H9 (cell line): ENCODE data around the gene B3GALNT2. TPM values are rescaled to one million over a fixed set of nuclear protein-coding genes. Genes with fewer than 3 reads are reported as not detected.

ENCODE experiments used
- DNase-seq: peaks from one replicate; pipeline ENCODE4 v3.0.0-alpha.2; 2017
- H2AFZ ChIP-seq: one replicate; pipeline ENCODE4 v1.6.1; 2013; ENCODE audit warnings: mild to moderate bottlenecking, low read length, control low read depth, moderate library complexity
- H2AK5ac ChIP-seq: 2 replicates; pipeline ENCODE4 v1.6.1; 2013; ENCODE audit warnings: low read length, control low read depth, mixed read lengths; ENCODE audit not compliant: insufficient read length
- H2BK120ac ChIP-seq: one replicate; pipeline ENCODE4 v1.6.1; 2013; ENCODE audit warnings: low read depth, mild to moderate bottlenecking, low read length, control low read depth, inconsistent platforms; ENCODE audit not compliant: poor library complexity, severe bottlenecking
- H2BK12ac ChIP-seq: 2 replicates; pipeline ENCODE4 v1.6.1; 2013; ENCODE audit warnings: low read length, control low read depth, mixed read lengths, low read depth; ENCODE audit not compliant: insufficient read length
- H2BK15ac ChIP-seq: 2 replicates; pipeline ENCODE4 v1.6.1; 2013; ENCODE audit warnings: low read depth, low read length, control low read depth
- H2BK20ac ChIP-seq: one replicate; pipeline ENCODE4 v1.6.1; 2013; ENCODE audit warnings: low read depth, mild to moderate bottlenecking, low read length, control low read depth, inconsistent platforms; ENCODE audit not compliant: poor library complexity, severe bottlenecking
- H2BK5ac ChIP-seq: 2 replicates; pipeline ENCODE4 v1.6.1; 2013; ENCODE audit warnings: low read length, control low read depth, mixed read lengths; ENCODE audit not compliant: insufficient read length
- H3K14ac ChIP-seq: 2 replicates; pipeline ENCODE4 v1.6.1; 2013; ENCODE audit warnings: low read length, control low read depth; ENCODE audit not compliant: insufficient read depth
- H3K18ac ChIP-seq: 2 replicates; pipeline ENCODE4 v1.6.1; 2013; ENCODE audit warnings: low read depth, mild to moderate bottlenecking, mixed read lengths, low read length, control low read depth; ENCODE audit not compliant: insufficient read length
- H3K23ac ChIP-seq: 2 replicates; pipeline ENCODE4 v1.6.1; 2013; ENCODE audit warnings: low read length, control low read depth, mixed read lengths, low read depth; ENCODE audit not compliant: insufficient read length
- H3K23me2 ChIP-seq: 2 replicates; pipeline ENCODE4 v1.6.1; 2013; ENCODE audit warnings: low read depth, mild to moderate bottlenecking, mixed read lengths, low read length, control low read depth; ENCODE audit not compliant: insufficient read length, poor library complexity, severe bottlenecking
- H3K27ac ChIP-seq: 2 replicates; pipeline ENCODE4 v1.5.1; 2013; ENCODE audit warnings: low read length, control low read depth, mixed read lengths, low read depth; ENCODE audit not compliant: insufficient read length
- H3K27me3 ChIP-seq: 2 replicates; pipeline ENCODE4 v1.6.1; 2013; ENCODE audit warnings: low read length, control low read depth, inconsistent platforms; ENCODE audit not compliant: insufficient read depth
- H3K4ac ChIP-seq: 2 replicates; pipeline ENCODE4 v1.6.1; 2013; ENCODE audit warnings: low read depth, mild to moderate bottlenecking, control low read depth, inconsistent platforms, low read length, moderate library complexity
- H3K4me1 ChIP-seq: 2 replicates; pipeline ENCODE4 v1.6.1; 2013; ENCODE audit warnings: low read length, control low read depth, inconsistent platforms; ENCODE audit not compliant: insufficient read depth
- H3K4me2 ChIP-seq: 2 replicates; pipeline ENCODE4 v1.6.1; 2013; ENCODE audit warnings: low read length, control low read depth, mixed read lengths; ENCODE audit not compliant: insufficient read length, insufficient read depth
- H3K56ac ChIP-seq: 2 replicates; pipeline ENCODE4 v1.6.1; 2013; ENCODE audit warnings: low read depth, mild to moderate bottlenecking, mixed read lengths, low read length, control low read depth; ENCODE audit not compliant: insufficient read length
- H3K79me1 ChIP-seq: 2 replicates; pipeline ENCODE4 v1.6.1; 2013; ENCODE audit warnings: low read depth, mild to moderate bottlenecking, moderate library complexity, low read length, control low read depth, inconsistent platforms; ENCODE audit not compliant: insufficient read depth, poor library complexity, severe bottlenecking
- H3K79me2 ChIP-seq: 2 replicates; pipeline ENCODE4 v1.6.1; 2013; ENCODE audit warnings: low read length, control low read depth, inconsistent platforms; ENCODE audit not compliant: insufficient read depth
- H3K9ac ChIP-seq: 2 replicates; pipeline ENCODE4 v1.6.1; 2013; ENCODE audit warnings: low read length, control low read depth, mixed read lengths; ENCODE audit not compliant: insufficient read length; ENCODE audit errors: extremely low read depth
- H3K9me3 ChIP-seq: one replicate; pipeline ENCODE4 v1.6.1; 2013; ENCODE audit warnings: low read depth, low read length, inconsistent platforms; ENCODE audit not compliant: control insufficient read depth
- H3T11ph ChIP-seq: one replicate; pipeline ENCODE4 v1.6.1; 2013; ENCODE audit warnings: mild to moderate bottlenecking, low read length, control low read depth, inconsistent platforms
- H4K20me1 ChIP-seq: one replicate; pipeline ENCODE4 v1.6.1; 2013; ENCODE audit not compliant: control insufficient read depth, insufficient read length, insufficient read depth
- H4K5ac ChIP-seq: 2 replicates; pipeline ENCODE4 v1.6.1; 2013; ENCODE audit warnings: low read depth, mild to moderate bottlenecking, mixed read lengths, low read length, control low read depth; ENCODE audit not compliant: insufficient read length
- H4K8ac ChIP-seq: replicated peaks from 2 replicates; pipeline ENCODE4 v1.6.1; 2013; ENCODE audit warnings: low read length, control low read depth, mixed read lengths, low read depth; ENCODE audit not compliant: insufficient read length
- H4K91ac ChIP-seq: 2 replicates; pipeline ENCODE4 v1.6.1; 2013; ENCODE audit warnings: low read depth, mild to moderate bottlenecking, moderate library complexity, mixed read lengths, low read length, control low read depth; ENCODE audit not compliant: insufficient read length
- H3K27ac Mint-ChIP-seq, 3 experiments: 2 replicates in 2 of 3; 3 replicates in 1 of 3; pipeline ENCODE4 v1.8.0; 2020 to 2021; ENCODE audit warnings: mixed read lengths in 3 of 3, mild to moderate bottlenecking in 1 of 3, moderate library complexity in 1 of 3
- H3K27me3 Mint-ChIP-seq: 2 replicates; pipeline ENCODE4 v1.8.0; 2021; ENCODE audit warnings: low read depth, mild to moderate bottlenecking, moderate library complexity, mixed read lengths
- H3K36me3 Mint-ChIP-seq, 3 experiments: 2 replicates in 2 of 3; 3 replicates in 1 of 3; pipeline ENCODE4 v1.8.0; 2020 to 2021; ENCODE audit warnings: low read depth in 3 of 3, mixed read lengths in 3 of 3; ENCODE audit not compliant: insufficient read depth in 1 of 3
- H3K4me1 Mint-ChIP-seq, 2 experiments: 2 replicates each; pipeline ENCODE4 v1.8.0; 2020; ENCODE audit warnings: mixed read lengths in 2 of 2
- H3K4me3 Mint-ChIP-seq, 2 experiments: 2 replicates in 1 of 2; 3 replicates in 1 of 2; pipeline ENCODE4 v1.8.0; 2020 to 2021; ENCODE audit warnings: mild to moderate bottlenecking in 2 of 2, mixed read lengths in 2 of 2, moderate library complexity in 1 of 2
- H3K9me3 Mint-ChIP-seq, 2 experiments: 2 replicates in 1 of 2; 3 replicates in 1 of 2; pipeline ENCODE4 v1.8.0; 2020; ENCODE audit warnings: mild to moderate bottlenecking in 2 of 2, mixed read lengths in 2 of 2, moderate library complexity in 1 of 2
- CTCF ChIP-seq: fragments of 200-600 bp; sonication (generic); conservative IDR thresholded peaks from 3 replicates; pipeline ENCODE4 v1.8.0; 2021; ENCODE audit warnings: antibody characterized with exemption, mild to moderate bottlenecking
- WGBS: extraction: QIAGEN DNeasy Blood & Tissue Kit; methylation state at CpG from one replicate; pipeline ENCODE4 v1.1.7; 2013; ENCODE audit warnings: missing lambda C conversion rate, low lambda C conversion rate, mixed read lengths; ENCODE audit not compliant: insufficient read length; ENCODE audit errors: extremely low coverage; 5-methylcytosine and 5-hydroxymethylcytosine counted together
- total RNA-seq: library from RNA; stranded (reverse); gene quantifications from 2 replicates; pipeline ENCODE4 v1.2.1, GENCODE V29; 2021

The B3GALNT2 gene
- total RNA-seq, 1 experiment from 2014 or later = 27.8 TPM

GRCh38 chr1:235468004-235468403 is 36.2 kb downstream of the B3GALNT2 start:
- no peak overlapping the region for H3K56ac ChIP-seq
- no peak for DNase-seq
- H2BK20ac ChIP-seq = no peak overlapping the region
- H2AK5ac ChIP-seq = no peak overlapping the region
- Mint-ChIP-seq H3K36me3 (peaks cover 15 to 41% (median 37%) of the 10 kb centered on the region in 3 experiments; a peak in 6 of 7 replicates), H3K4me3 (no peak overlapping the region), H3K27ac (no peak overlapping the region), H3K4me1 (no peaks in the 10 kb centered on the region), H3K27me3 (no peaks in the 10 kb centered on the region), H3K9me3 (no peaks in the 10 kb centered on the region)
- no peak overlapping the region for H2BK5ac ChIP-seq
- no peak overlapping the region for H3K18ac ChIP-seq
- no peaks in the 10 kb centered on the region for H3K79me1 ChIP-seq
- H2BK12ac ChIP-seq = no peak overlapping the region
- TF ChIP-seq CTCF = no peak
- no peak overlapping the region for H3K27ac ChIP-seq
- no peak overlapping the region for H4K8ac ChIP-seq
- H2BK120ac ChIP-seq = no peak overlapping the region
- no peaks in the 10 kb centered on the region for H3K23me2 ChIP-seq
- no peaks in the 10 kb centered on the region for H3K9me3 ChIP-seq
- H3K4me2 ChIP-seq = no peak overlapping the region
- no peaks in the 10 kb centered on the region for H3K27me3 ChIP-seq
- no peaks in the 10 kb centered on the region for H3K79me2 ChIP-seq
- no peak overlapping the region for H3T11ph ChIP-seq
- H3K9ac ChIP-seq = no peak overlapping the region
- H3K23ac ChIP-seq = no peak overlapping the region
- no peak overlapping the region for H4K91ac ChIP-seq
- H2BK15ac ChIP-seq = no peak overlapping the region
- H3K14ac ChIP-seq = no peak overlapping the region
- no peak overlapping the region for H2AFZ ChIP-seq
- H3K4me1 ChIP-seq = no peaks in the 10 kb centered on the region
- H4K5ac ChIP-seq = no peak overlapping the region
- H3K4ac ChIP-seq = no peak overlapping the region
- no peaks in the 10 kb centered on the region for H4K20me1 ChIP-seq
- no CpG with 5 or more reads among the region's 3 CpGs for WGBS
